ENCODE data around the gene PARP12. TPM values are rescaled to one million over a fixed set of nuclear protein-coding genes. Genes with fewer than 3 reads are reported as not detected.

Gene PARP12
- total and polyA plus RNA-seq, 2 of the 13 experiments (the other 11 are each of a cell fraction or from before 2014, with no cell fraction given), result 15.5 to 35.2 TPM

GRCh38 chr7:140062528-140063299 is at the start of gene PARP12 (continued):
- TF ChIP-seq ZBTB4 (CRISPR knock-in tag; IDR thresholded peaks at IDR 0.05; ENCODE audit: borderline replicate concordance), result 0 out of 2 replicates have a peak, but pooled peaks have one; percentile 89
- TF ChIP-seq IRF1 (CRISPR knock-in tag; IDR thresholded peaks at IDR 0.05; ENCODE audit: low read depth), result peak; percentile 100
- no peak for TF ChIP-seq NONO (IDR thresholded peaks at IDR 0.05)
- TF ChIP-seq NONO (CRISPR knock-in tag; conservative IDR thresholded peaks at IDR 0.05), result peak; percentile 44; the same call in 1 of the 2 replicates
- TF ChIP-seq ZNF354B (CRISPR knock-in tag; IDR thresholded peaks at IDR 0.05), result no peak
- no peak for TF ChIP-seq NFRKB (IDR thresholded peaks at IDR 0.05)
- TF ChIP-seq SATB2 (CRISPR knock-in tag; IDR thresholded peaks at IDR 0.05), result 0 out of 2 replicates have a peak, but pooled peaks have one; percentile 62
- no peak for TF ChIP-seq ZBTB25 (CRISPR knock-in tag; IDR thresholded peaks at IDR 0.05)
- no peak for TF ChIP-seq TBX3 (IDR thresholded peaks at IDR 0.05; ENCODE audit: borderline replicate concordance)
- TF ChIP-seq ATF7 (IDR thresholded peaks at IDR 0.05), result no peak
- TF ChIP-seq ATF7 (CRISPR knock-in tag; IDR thresholded peaks at IDR 0.05), result no peak; the same call in 1 of the 2 replicates
- TF ChIP-seq ZNF335 (CRISPR knock-in tag; IDR thresholded peaks at IDR 0.05), result no peak
- TF ChIP-seq SKI (IDR thresholded peaks at IDR 0.05; ENCODE audit: partially characterized antibody), result peak; percentile 72
- TF ChIP-seq RFXAP (CRISPR knock-in tag; IDR thresholded peaks at IDR 0.05; ENCODE audit: borderline replicate concordance), result peak; percentile 70; the same call in 1 of the 2 replicates
- no peak for TF ChIP-seq SP2 (CRISPR knock-in tag; IDR thresholded peaks at IDR 0.05)
- 0 out of 2 replicates have a peak, but pooled peaks have one; percentile 37 for TF ChIP-seq ZBTB2 (CRISPR knock-in tag; IDR thresholded peaks at IDR 0.05; ENCODE audit: low read depth)
- no peak for TF ChIP-seq ZNF564 (CRISPR knock-in tag; IDR thresholded peaks at IDR 0.05)
- no peak for TF ChIP-seq SKIL (CRISPR knock-in tag; IDR thresholded peaks at IDR 0.05; ENCODE audit: borderline replicate concordance)
- no peak for TF ChIP-seq THAP8 (CRISPR knock-in tag; IDR thresholded peaks at IDR 0.05; ENCODE audit: borderline replicate concordance)
- TF ChIP-seq ZNF337 (CRISPR knock-in tag; IDR thresholded peaks at IDR 0.05; ENCODE audit: borderline replicate concordance, low read depth), result no peak
